Smooth muscle cell (in vitro differentiated cells): Measurements from ENCODE around the gene RANBP9. TPM values are rescaled to one million over a fixed set of nuclear protein-coding genes. Genes with fewer than 3 reads are reported as not detected.

ENCODE experiments used
- DNase-seq: peaks from one replicate; lab custom pipeline; 2025; ENCODE audit not compliant: unreplicated experiment; lab: John Stamatoyannopoulos, UW
- H2AFZ ChIP-seq: fragments of 200-600 bp; sonication (generic); 2 replicates; pipeline ENCODE4 v1.6.0; 2016; ENCODE audit warnings: antibody characterized with exemption, low read depth, mild to moderate bottlenecking
- H3F3A ChIP-seq: fragments of 200-600 bp; sonication (generic); 2 replicates; pipeline ENCODE4 v1.6.0; 2017; ENCODE audit warnings: antibody characterized with exemption, low read depth
- H3K27ac ChIP-seq: fragments of 200-600 bp; sonication (generic); 2 replicates; pipeline ENCODE4 v1.5.1; 2016; ENCODE audit warnings: low read depth, mild to moderate bottlenecking
- H3K27me3 ChIP-seq: fragments of 200-600 bp; sonication (generic); 2 replicates; pipeline ENCODE4 v1.6.1; 2016; ENCODE audit warnings: low read depth, mild to moderate bottlenecking
- H3K36me3 ChIP-seq: fragments of 200-600 bp; sonication (generic); 2 replicates; pipeline ENCODE4 v1.5.1; 2016; ENCODE audit warnings: low read depth
- H3K4me1 ChIP-seq: fragments of 200-600 bp; sonication (generic); 2 replicates; pipeline ENCODE4 v1.5.1; 2016; ENCODE audit warnings: low read depth
- H3K4me2 ChIP-seq: fragments of 200-600 bp; sonication (generic); 2 replicates; pipeline ENCODE4 v1.6.0; 2016; ENCODE audit warnings: mild to moderate bottlenecking
- H3K4me3 ChIP-seq: fragments of 200-600 bp; sonication (generic); 2 replicates; pipeline ENCODE4 v1.5.1; 2016; ENCODE audit warnings: mild to moderate bottlenecking
- H3K79me2 ChIP-seq: fragments of 200-600 bp; sonication (generic); 2 replicates; pipeline ENCODE4 v1.6.0; 2016; ENCODE audit warnings: low read depth, mild to moderate bottlenecking
- H3K9ac ChIP-seq: fragments of 200-600 bp; sonication (generic); 2 replicates; pipeline ENCODE4 v1.6.0; 2016; ENCODE audit warnings: low read depth
- H3K9me3 ChIP-seq: fragments of 200-600 bp; sonication (generic); replicated peaks from 2 replicates; pipeline ENCODE4 v1.5.1; 2016; ENCODE audit warnings: low read depth
- H4K20me1 ChIP-seq: fragments of 200-600 bp; sonication (generic); 2 replicates; pipeline ENCODE4 v1.6.0; 2016; ENCODE audit warnings: low read depth
- WGBS: methylation state at CpG from one replicate; pipeline ENCODE4 v1.1.7; 2016; ENCODE audit warnings: low lambda C conversion rate; 5-methylcytosine and 5-hydroxymethylcytosine counted together
- polyA plus RNA-seq: library from polyadenylated mRNA; unstranded; fragments of >200 nt; fragmentation: Nextera tagmentation; extraction: Ambion mirVana; gene quantifications from 2 replicates; pipeline ENCODE4 v1.2.1, GENCODE V29; 2016
- total RNA-seq: library from RNA; depleted of rRNA; stranded (reverse); fragments of >200 nt; gene quantifications from 2 replicates; pipeline ENCODE4 v1.2.3, GENCODE V29; 2014
- TF ChIP-seq, protein P1 (sequence below): fragments of 200-600 bp; sonication (generic); IDR thresholded peaks from 2 replicates; pipeline ENCODE4 v1.5.1; 2017; ENCODE audit warnings: borderline replicate concordance, mild to moderate bottlenecking, antibody characterized with exemption; ENCODE audit not compliant: insufficient read depth, poor library complexity, severe bottlenecking

RANBP9 gene
- total and polyA plus RNA-seq, 2 experiments from 2014 or later, result 26.9 to 40.9 TPM

DNA sequence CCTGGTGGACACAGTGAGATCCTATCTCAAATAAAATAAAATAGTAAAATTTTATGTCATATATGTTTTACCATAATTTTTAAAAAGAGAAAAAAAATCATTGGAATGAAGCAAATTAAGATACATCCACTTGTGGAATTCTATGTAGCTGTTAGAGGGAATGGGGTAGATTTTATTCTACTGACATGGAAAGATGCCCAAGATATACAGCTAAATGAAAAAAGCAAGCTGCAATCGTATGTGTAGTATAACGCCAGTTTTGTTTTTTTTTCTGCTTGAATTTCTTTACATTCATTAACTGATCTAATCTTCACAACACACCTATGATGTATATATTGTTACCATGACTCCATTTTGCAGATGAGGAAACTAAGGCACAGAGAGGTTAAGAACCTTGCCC lies 23.4 kb upstream of the RANBP9 start:
- Histone ChIP-seq H3K36me3 (no peaks in the 10 kb centered on the region), H3F3A (no peaks in the 10 kb centered on the region), H3K79me2 (no peaks in the 10 kb centered on the region), H3K9ac (no peak overlapping the region), H4K20me1 (no peaks in the 10 kb centered on the region), H3K4me2 (no peak overlapping the region), H3K27me3 (no peaks in the 10 kb centered on the region), H3K9me3 (no peaks in the 10 kb centered on the region), H2AFZ (no peak overlapping the region), H3K4me1 (no peaks in the 10 kb centered on the region), H3K27ac (no peak overlapping the region), H3K4me3 (no peak overlapping the region)
- 89% methylated on average over 2 of the region's 2 CpGs for WGBS
- no peak for DNase-seq
- TF ChIP-seq, protein P1, sequence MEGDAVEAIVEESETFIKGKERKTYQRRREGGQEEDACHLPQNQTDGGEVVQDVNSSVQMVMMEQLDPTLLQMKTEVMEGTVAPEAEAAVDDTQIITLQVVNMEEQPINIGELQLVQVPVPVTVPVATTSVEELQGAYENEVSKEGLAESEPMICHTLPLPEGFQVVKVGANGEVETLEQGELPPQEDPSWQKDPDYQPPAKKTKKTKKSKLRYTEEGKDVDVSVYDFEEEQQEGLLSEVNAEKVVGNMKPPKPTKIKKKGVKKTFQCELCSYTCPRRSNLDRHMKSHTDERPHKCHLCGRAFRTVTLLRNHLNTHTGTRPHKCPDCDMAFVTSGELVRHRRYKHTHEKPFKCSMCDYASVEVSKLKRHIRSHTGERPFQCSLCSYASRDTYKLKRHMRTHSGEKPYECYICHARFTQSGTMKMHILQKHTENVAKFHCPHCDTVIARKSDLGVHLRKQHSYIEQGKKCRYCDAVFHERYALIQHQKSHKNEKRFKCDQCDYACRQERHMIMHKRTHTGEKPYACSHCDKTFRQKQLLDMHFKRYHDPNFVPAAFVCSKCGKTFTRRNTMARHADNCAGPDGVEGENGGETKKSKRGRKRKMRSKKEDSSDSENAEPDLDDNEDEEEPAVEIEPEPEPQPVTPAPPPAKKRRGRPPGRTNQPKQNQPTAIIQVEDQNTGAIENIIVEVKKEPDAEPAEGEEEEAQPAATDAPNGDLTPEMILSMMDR, result no peak

DNA sequence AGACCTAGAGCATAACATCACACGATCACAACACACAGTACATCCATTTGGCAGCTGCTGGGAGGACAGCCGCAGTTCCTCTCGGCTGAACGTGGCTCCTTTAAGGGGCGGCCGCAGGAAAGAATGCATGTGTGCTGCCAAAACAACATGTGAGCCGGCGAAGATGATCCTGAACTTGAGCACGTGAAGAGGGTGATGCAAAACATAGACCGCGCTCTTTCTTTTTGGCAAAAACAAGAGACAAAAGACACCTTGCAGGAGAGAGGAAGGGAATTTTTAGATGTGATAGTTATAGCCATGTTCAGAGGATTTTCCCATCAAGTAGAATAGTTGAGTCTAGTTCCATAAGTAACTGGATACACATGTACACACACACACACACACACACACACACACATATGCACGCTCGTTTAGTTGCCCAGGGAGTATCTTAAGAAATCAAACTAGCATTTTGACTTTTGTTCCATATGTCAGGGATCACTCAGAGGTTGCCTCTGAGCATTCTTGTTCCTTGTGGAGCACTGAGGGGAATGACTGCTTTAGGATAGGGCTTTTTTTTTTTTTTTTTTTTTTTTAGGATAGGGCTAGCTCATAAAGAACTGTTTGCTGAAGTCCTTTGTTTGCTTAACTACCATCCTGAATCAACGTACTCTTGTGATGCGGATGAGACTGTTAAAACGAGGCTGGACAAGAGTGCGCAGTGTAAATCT lies 21.7 kb upstream of the RANBP9 start:
- no peaks in the 10 kb centered on the region for H3F3A ChIP-seq
- no peak overlapping the region for H3K4me2 ChIP-seq
- H3K36me3 ChIP-seq, result no peaks in the 10 kb centered on the region
- no peak for DNase-seq
- H3K79me2 ChIP-seq, result no peaks in the 10 kb centered on the region
- no peak overlapping the region for H3K4me3 ChIP-seq
- H3K27ac ChIP-seq, result no peak overlapping the region
- no peak overlapping the region for H2AFZ ChIP-seq
- TF ChIP-seq, protein P1, result no peak
- no peaks in the 10 kb centered on the region for H3K9me3 ChIP-seq
- H3K4me1 ChIP-seq, result no peaks in the 10 kb centered on the region
- H3K9ac ChIP-seq, result no peak overlapping the region
- no peaks in the 10 kb centered on the region for H3K27me3 ChIP-seq
- WGBS, result 70% methylated on average over 17 of the region's 17 CpGs
- no peaks in the 10 kb centered on the region for H4K20me1 ChIP-seq

DNA sequence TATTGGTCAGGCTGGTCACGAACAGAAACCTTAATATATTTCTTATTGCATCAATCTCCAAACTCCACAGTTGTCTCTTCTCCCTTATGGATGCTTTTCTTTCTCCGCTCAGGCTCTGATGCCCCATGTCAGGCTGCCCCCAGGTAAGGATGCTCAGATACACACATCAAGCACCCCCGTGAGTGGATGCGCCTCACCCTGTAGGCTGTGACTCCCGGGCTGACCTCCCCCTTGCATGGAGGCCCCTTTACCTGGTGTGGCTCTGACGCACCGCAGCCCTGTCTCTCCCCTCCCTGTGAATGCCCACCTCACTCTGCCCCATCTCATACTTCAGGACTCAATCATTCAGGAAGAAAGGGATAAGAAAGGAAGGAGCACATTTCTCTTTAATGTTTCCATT lies 19.1 kb upstream of the RANBP9 start:
- no peaks in the 10 kb centered on the region for H4K20me1 ChIP-seq

More for the DNA sequence above, 19.1 kb upstream of the RANBP9 start:
- Histone ChIP-seq H3K36me3 (no peaks in the 10 kb centered on the region), H3F3A (no peaks in the 10 kb centered on the region), H3K4me2 (no peak overlapping the region), H3K27me3 (no peaks in the 10 kb centered on the region), H3K9me3 (no peaks in the 10 kb centered on the region), H3K27ac (no peak overlapping the region), H2AFZ (no peak overlapping the region), H3K79me2 (no peaks in the 10 kb centered on the region), H3K4me1 (no peaks in the 10 kb centered on the region), H3K9ac (no peak overlapping the region), H3K4me3 (no peak overlapping the region)
- WGBS, result 92% methylated on average over 7 of the region's 7 CpGs
- TF ChIP-seq, protein P1, result no peak
- DNase-seq, result no peak
